ENCODE data around the gene EIF1AD.

The EIF1AD gene

GRCh38 chr11:65992056-65992455 is 9.9 kb downstream of the EIF1AD start:
- Histone ChIP-seq H3K4me3 (ENCODE audit: low read depth in 1 of 2, low read length in 1 of 2) (no peak overlapping the region), H3K9me3 (no peaks in the 10 kb centered on the region), H3K36me3 (peaks cover 7% of the 10 kb centered on the region), H3K27ac (no peak overlapping the region), H3K27me3 (no peaks in the 10 kb centered on the region), H3K4me1 (ENCODE audit: control insufficient read depth in 1 of 2, insufficient read depth in 1 of 2, low read depth in 1 of 2, low read length in 1 of 2) (peaks cover 6% of the 10 kb centered on the region in 2 experiments)
- no peak for TF ChIP-seq CTCF (IDR thresholded peaks at IDR 0.05)

GRCh38 chr11:65988791-65989592 is 13.0 kb downstream of the EIF1AD start:
- H3K4me1 ChIP-seq (ENCODE audit: control insufficient read depth in 1 of 2, insufficient read depth in 1 of 2, low read depth in 1 of 2, low read length in 1 of 2), result peaks cover 6% of the 10 kb centered on the region in 2 experiments
- H3K4me3 ChIP-seq (ENCODE audit: low read depth in 1 of 2, low read length in 1 of 2), result no peak overlapping the region
- H3K9me3 ChIP-seq, result no peaks in the 10 kb centered on the region
- peak overlapping the region; percentile 46 for H3K27ac ChIP-seq
- peak; percentile 99 for TF ChIP-seq CTCF (IDR thresholded peaks at IDR 0.05)
- no peaks in the 10 kb centered on the region for H3K36me3 ChIP-seq
- H3K27me3 ChIP-seq, result no peaks in the 10 kb centered on the region

- Histone ChIP-seq H3K27me3 (no peaks in the 10 kb centered on the region), H3K36me3 (no peaks in the 10 kb centered on the region), H3K27ac (no peak overlapping the region), H3K9me3 (no peaks in the 10 kb centered on the region), H3K4me1 (ENCODE audit: control insufficient read depth in 1 of 2, insufficient read depth in 1 of 2, low read depth in 1 of 2, low read length in 1 of 2) (peaks cover 6% of the 10 kb centered on the region in 2 experiments), H3K4me3 (ENCODE audit: low read depth in 1 of 2, low read length in 1 of 2) (no peak overlapping the region)
- no peak for TF ChIP-seq CTCF (IDR thresholded peaks at IDR 0.05)
Observed at GRCh38 chr11:65987336-65987735, 14.6 kb downstream of the EIF1AD start.

GRCh38 chr11:65983589-65983987 is 18.4 kb downstream of the EIF1AD start:
- no peak for TF ChIP-seq CTCF (IDR thresholded peaks at IDR 0.05)
- no peaks in the 10 kb centered on the region for H3K9me3 ChIP-seq
- H3K27ac ChIP-seq, result no peak overlapping the region
- H3K4me3 ChIP-seq (ENCODE audit: low read depth in 1 of 2, low read length in 1 of 2), result no peak overlapping the region
- H3K36me3 ChIP-seq, result peaks cover 14% of the 10 kb centered on the region
- H3K27me3 ChIP-seq, result no peaks in the 10 kb centered on the region
- no peaks in the 10 kb centered on the region for H3K4me1 ChIP-seq (ENCODE audit: control insufficient read depth in 1 of 2, insufficient read depth in 1 of 2, low read depth in 1 of 2, low read length in 1 of 2)

GRCh38 chr11:65982824-65983588 is 19.0 kb downstream of the EIF1AD start:
- TF ChIP-seq CTCF (IDR thresholded peaks at IDR 0.05), result no peak

More at GRCh38 chr11:65982824-65983588, 19.0 kb downstream of the EIF1AD start:
- Histone ChIP-seq H3K4me3 (ENCODE audit: low read depth in 1 of 2, low read length in 1 of 2) (no peak overlapping the region), H3K27ac (no peak overlapping the region), H3K27me3 (no peaks in the 10 kb centered on the region), H3K4me1 (ENCODE audit: control insufficient read depth in 1 of 2, insufficient read depth in 1 of 2, low read depth in 1 of 2, low read length in 1 of 2) (no peaks in the 10 kb centered on the region), H3K36me3 (peaks cover 20% of the 10 kb centered on the region), H3K9me3 (no peaks in the 10 kb centered on the region)

Data from neutrophil (primary cell).